Prostate gland (tissue), 2 donors: ENCODE measurements around the gene HK1. TPM values are rescaled to one million over a fixed set of nuclear protein-coding genes. Genes with fewer than 3 reads are reported as not detected.

ENCODE experiments used
- DNase-seq: peaks from one replicate; pipeline ENCODE4 v3.0.0-alpha.2; 2019; ENCODE audit warnings: low spot score
- H3K27ac ChIP-seq, 2 donors: fragments of 200-600 bp; sonication (generic); 2 replicates each; pipeline ENCODE4 v1.5.1; 2017 to 2019
- H3K27me3 ChIP-seq: fragments of 200-600 bp; sonication (generic); replicated peaks from 2 replicates; pipeline ENCODE4 v1.5.1; 2019; ENCODE audit not compliant: insufficient read depth
- H3K36me3 ChIP-seq, 2 donors: fragments of 200-600 bp; sonication (generic); 1 replicate in 1 of 2; 2 replicates in 1 of 2; pipeline versions ENCODE4 v1.5.1 to v1.8.1; 2017 to 2019
- H3K4me1 ChIP-seq: fragments of 200-600 bp; sonication (generic); replicated peaks from 2 replicates; pipeline ENCODE4 v1.5.1; 2019
- H3K4me3 ChIP-seq, 2 donors: fragments of 200-600 bp; sonication (generic); 2 replicates each; pipeline ENCODE4 v1.5.1; 2017 to 2019
- H3K9me3 ChIP-seq: fragments of 200-600 bp; sonication (generic); 2 replicates; pipeline ENCODE4 v1.5.1; 2017
- POLR2A ChIP-seq: fragments of 450-650 bp; IDR thresholded peaks from one replicate; pipeline ENCODE4 v1.6.1; 2016; ENCODE audit warnings: antibody characterized with exemption, mild to moderate bottlenecking
- POLR2AphosphoS5 ChIP-seq: sonication (generic); formaldehyde crosslinking; IDR thresholded peaks from one replicate; pipeline ENCODE4 v1.6.1; 2017; ENCODE audit warnings: antibody characterized with exemption
- WGBS: methylation state at CpG from one replicate; pipeline ENCODE4 v1.1.5; 2018; 5-methylcytosine and 5-hydroxymethylcytosine counted together
- intact Hi-C: fragments of 100-400 bp; cut with DNase I; formaldehyde crosslinking; loops from one replicate; pipeline ENCODE4 v1.14.2; 2022
- total RNA-seq, 2 donors: library from RNA; depleted of rRNA; stranded (reverse); fragments of >200 nt; gene quantifications; one replicate each; pipeline ENCODE4 v1.1.0, GENCODE V29; 2016
- TF ChIP-seq, protein P1 (sequence below), 4 experiments: fragments of 200-600 bp in 2 of 4; fragments of 450-650 bp in 2 of 4; sonication (generic) in 2 of 4; IDR thresholded peaks; 1 replicate in 3 of 4; 2 replicates in 1 of 4; pipeline ENCODE4 v1.5.1; 2016 to 2019; ENCODE audit warnings: antibody characterized with exemption in 4 of 4, mild to moderate bottlenecking in 2 of 4, moderate library complexity in 2 of 4

Gene HK1
- total RNA-seq, 2 donors from 2014 or later, result 67.8 to 134 TPM

DNA sequence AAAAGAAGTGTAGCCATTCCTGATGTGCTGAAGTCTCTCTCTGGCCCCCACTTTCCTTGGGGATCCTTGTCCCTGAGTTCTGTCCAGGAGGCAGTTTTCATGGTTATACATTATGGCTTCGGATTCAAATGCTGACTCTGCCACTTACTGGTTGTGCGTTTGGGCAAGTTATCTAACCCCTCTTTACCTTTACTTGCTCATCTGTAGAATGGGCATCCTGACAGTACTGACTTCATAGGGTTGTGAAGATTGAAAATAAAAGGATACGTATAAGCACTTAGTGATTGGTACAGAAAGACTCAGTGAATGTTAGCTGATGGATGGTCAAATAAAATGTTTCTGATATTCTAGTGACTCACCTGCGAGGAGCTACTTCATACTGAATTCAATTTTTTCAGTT lies 73.3 kb downstream of the HK1 start:
- intact Hi-C loops, result no loop called here
- no peak for DNase-seq
- 96% methylated on average over 4 of the region's 4 CpGs for WGBS
- Histone ChIP-seq H3K27ac (no peak overlapping the region), H3K27me3 (no peaks in the 10 kb centered on the region), H3K4me3 (no peak overlapping the region), H3K4me1 (peaks cover 9% of the 10 kb centered on the region), H3K9me3 (no peaks in the 10 kb centered on the region), H3K36me3 (no peaks in the 10 kb centered on the region)
- TF ChIP-seq, protein P1, sequence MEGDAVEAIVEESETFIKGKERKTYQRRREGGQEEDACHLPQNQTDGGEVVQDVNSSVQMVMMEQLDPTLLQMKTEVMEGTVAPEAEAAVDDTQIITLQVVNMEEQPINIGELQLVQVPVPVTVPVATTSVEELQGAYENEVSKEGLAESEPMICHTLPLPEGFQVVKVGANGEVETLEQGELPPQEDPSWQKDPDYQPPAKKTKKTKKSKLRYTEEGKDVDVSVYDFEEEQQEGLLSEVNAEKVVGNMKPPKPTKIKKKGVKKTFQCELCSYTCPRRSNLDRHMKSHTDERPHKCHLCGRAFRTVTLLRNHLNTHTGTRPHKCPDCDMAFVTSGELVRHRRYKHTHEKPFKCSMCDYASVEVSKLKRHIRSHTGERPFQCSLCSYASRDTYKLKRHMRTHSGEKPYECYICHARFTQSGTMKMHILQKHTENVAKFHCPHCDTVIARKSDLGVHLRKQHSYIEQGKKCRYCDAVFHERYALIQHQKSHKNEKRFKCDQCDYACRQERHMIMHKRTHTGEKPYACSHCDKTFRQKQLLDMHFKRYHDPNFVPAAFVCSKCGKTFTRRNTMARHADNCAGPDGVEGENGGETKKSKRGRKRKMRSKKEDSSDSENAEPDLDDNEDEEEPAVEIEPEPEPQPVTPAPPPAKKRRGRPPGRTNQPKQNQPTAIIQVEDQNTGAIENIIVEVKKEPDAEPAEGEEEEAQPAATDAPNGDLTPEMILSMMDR (IDR thresholded peaks at IDR 0.05), result no peak
- TF ChIP-seq POLR2AphosphoS5, result no peak
- TF ChIP-seq POLR2A, result no peak

DNA sequence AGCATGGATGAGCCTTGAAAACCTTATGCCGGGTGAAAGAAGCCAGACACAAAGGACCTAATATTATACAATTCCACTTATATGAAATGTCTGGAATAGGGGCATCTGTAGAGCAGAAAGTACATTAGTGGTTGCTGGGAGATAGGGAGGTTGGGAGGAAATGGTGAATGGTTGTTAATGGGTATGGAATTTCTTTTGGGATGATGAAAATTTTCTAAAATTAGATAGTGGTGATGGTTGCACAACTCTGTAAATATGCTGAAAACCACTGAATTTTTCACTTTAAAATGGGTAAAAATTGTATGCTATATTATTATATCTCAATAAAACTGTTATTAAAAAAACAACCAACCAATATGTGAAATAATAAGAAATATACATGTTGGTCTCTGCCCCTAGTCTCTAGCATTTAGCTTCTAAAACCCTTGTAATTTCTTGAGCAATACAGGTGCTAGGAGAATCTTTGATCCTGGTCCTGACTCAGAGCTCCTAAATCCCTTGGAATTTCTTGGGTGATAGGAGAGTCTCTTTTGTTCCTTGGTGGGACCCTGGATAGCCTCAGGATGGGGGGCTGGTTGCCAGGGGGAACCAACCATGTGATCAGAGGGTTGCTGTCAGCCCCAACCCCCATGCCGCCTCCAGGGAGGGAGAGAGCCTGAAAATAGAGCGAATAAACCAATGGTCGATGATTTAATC lies 74.4 kb downstream of the HK1 start:
- WGBS, result 96% methylated on average over 4 of the region's 4 CpGs
- Histone ChIP-seq H3K9me3 (no peaks in the 10 kb centered on the region), H3K27ac (no peak overlapping the region), H3K36me3 (no peaks in the 10 kb centered on the region), H3K27me3 (no peaks in the 10 kb centered on the region), H3K4me3 (no peak overlapping the region), H3K4me1 (peaks cover 9% of the 10 kb centered on the region)
- TF ChIP-seq POLR2AphosphoS5, result no peak
- TF ChIP-seq, protein P1 (IDR thresholded peaks at IDR 0.05), result no peak
- no peak for TF ChIP-seq POLR2A
- DNase-seq, result no peak
- intact Hi-C loops, result no loop called here

DNA sequence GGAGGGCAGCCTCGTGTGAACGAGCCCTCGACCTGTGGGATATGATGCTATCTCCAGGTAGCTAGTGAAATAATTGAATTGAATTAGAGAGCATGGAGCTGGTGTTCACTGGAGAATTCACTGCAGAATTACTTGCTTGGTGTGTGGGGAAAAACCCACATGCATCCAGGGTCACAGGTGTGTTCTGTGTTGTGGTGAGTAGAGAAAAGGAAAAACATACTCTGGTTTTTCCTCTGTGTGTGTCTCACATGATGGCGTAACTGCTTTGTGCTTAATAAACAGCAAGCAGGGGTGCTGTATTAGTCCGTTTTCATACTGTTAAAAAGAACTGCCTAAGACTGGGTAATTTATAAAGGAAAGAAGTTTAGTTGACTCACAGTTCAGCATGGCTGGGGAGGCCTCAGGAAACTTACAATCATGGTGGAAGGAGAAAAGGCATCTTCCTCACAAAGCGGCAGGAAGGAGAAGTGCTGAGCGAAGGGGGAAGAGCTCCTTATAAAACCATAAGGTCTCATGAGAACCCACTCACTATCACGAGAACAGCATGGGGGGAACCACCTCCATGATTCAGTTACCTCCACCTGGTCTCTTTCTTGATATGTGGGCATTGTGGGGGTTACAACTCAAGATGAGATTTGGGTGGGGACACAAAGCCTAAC lies 75.8 kb downstream of the HK1 start:
- no peaks in the 10 kb centered on the region for H3K4me1 ChIP-seq
- WGBS, result 87% methylated on average over 8 of the region's 8 CpGs
- no peak overlapping the region for H3K4me3 ChIP-seq
- H3K27me3 ChIP-seq, result no peaks in the 10 kb centered on the region
- H3K9me3 ChIP-seq, result no peaks in the 10 kb centered on the region
- no peak for DNase-seq
- H3K36me3 ChIP-seq, result no peaks in the 10 kb centered on the region
- intact Hi-C loops, result no loop called here
- no peak for TF ChIP-seq POLR2A
- no peak for TF ChIP-seq POLR2AphosphoS5
- TF ChIP-seq, protein P1 (IDR thresholded peaks at IDR 0.05), result no peak
- no peak overlapping the region for H3K27ac ChIP-seq

DNA sequence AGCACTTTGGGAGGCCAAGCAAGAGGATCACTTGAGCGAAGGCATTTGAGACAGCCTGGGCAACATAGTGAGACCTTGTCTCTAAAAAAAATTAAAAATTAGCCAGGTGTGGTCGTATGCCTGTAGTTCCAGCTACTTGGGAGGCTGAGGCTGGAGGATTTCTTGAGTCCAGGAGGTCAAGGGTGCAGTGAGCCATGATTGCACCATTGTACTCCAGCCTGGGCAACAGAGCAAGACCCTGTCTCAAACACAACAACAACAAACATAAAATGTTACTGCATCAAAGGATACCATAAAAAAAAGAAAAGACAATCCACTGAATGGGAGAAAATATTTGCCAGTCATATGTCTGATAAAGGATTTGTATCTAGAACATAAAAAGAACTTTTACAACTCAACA lies 77.9 kb downstream of the HK1 start:
- no peak overlapping the region for H3K27ac ChIP-seq
- no peaks in the 10 kb centered on the region for H3K36me3 ChIP-seq
- 97% methylated on average over 2 of the region's 2 CpGs for WGBS
- TF ChIP-seq POLR2A (no peak), POLR2AphosphoS5 (no peak)
- TF ChIP-seq, protein P1 (IDR thresholded peaks at IDR 0.05), result no peak
- no peaks in the 10 kb centered on the region for H3K9me3 ChIP-seq
- intact Hi-C loops, result no loop called here
- H3K4me1 ChIP-seq, result peaks cover 15% of the 10 kb centered on the region
- DNase-seq, result no peak
- H3K27me3 ChIP-seq, result no peaks in the 10 kb centered on the region
- H3K4me3 ChIP-seq, result no peak overlapping the region
